NAMALWA (cell line): ENCODE results near the gene LYZL1.
"Not testable (repeated sequence)": the region's sequence is repeated elsewhere in the genome, so short reads cannot be mapped to it uniquely, and the experiment has no call there.

ENCODE experiments used
- DNase-seq: peaks from one replicate; pipeline ENCODE4 v3.0.0-alpha.2; 2015; ENCODE audit warnings: low spot score

Gene LYZL1

DNA sequence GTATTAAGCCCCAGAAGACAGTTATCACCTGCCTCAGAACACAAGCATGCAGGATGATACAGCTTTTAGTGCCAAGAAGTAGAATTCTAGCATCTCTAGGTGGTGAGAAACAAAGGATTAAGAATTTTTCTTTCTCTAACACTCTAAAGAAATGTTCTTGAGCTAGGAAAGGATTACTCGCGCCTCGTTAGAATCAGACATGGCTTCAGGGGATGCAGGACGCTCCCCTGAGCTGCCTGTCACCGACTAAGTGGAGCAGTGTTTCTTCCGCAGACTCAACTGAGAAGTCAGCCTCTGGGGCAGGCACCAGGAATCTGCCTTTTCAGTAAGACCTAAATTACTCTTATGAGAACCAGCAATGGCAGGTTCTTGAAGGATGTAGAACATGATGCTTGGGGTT is at the start of gene LYZL1:
Gene LYZL1, plus strand, starts transcription at position 165 of the 400 bp plus-strand sequence. CDS start 2,798 bp downstream, outside the sequence.
- DNase-seq, result not testable (repeated sequence)

DNA sequence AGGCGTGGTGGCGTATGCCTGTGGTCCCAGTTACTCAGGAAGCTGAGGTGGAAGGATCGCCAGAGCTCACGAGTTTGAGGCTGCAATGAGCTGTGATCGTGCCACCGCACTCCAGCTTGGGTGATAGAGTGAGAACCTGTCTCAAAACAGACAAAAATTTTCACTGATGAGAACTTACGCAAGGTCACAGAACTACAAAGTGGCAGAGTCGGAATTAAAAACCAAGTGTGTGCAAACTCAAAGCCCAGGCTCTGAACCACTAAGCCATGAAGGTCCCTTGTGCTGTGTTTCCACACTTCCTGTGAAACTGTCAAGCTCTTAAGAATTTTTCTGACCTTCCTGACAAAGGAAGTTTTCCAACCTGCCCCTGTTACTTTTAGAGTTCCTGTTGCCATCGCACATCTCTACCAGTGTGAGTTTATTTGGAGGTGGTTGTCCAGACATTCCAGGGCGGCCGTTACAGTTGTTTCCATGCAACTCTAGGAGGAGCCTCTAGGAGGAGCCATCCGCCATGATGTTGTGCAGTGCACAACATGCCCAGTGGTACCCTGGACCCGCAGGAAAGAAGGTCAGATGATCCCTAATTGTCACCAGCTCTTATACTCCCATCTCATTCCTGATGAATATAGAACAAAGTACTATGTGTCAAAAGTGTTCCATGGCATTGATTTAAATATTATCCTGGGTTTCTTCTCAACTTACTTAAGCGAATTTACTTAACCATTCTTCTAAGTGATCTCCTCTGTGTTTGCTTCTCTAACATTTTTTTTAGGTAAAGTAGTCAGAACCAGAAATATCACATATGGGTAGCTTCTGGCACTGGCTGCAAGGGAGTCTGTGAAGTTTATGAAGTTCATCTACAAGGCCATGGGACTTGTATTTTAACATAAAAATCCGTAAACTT is 49.0 kb upstream of the LYZL1 start:
- peak; percentile 17 for DNase-seq

DNA sequence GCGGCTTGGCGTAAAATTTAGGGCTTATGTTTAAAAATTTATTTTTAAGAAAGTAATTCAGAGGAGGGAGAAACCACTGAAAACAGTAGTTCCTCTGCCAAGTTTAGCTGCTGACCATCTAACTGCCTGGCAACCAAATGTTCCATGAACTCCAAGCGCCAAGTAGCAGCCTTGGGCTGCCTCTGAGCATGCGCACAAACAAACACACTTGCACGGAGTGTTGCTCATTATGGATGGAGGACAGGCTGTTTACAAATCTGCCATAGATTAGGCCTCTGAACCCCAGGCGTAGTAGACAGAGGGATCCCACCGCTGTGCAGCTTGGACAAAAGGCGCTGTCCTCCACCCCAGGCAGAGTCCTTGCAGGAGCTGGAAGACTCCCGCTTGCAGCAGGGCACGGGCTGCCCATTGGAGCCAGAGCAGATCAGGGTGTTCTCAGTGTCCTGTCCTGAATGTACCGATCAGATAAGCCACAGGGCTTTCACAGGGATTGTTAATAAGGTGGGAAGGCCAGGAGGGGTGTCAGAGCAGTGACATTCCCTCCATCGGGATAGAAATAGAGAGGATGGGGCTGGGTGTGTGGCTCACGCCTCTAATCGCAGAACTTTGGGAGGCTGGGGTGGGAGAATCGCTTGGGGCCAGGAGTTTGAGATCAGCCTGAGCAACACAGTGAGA is 47.7 kb upstream of the LYZL1 start:
- DNase-seq, result no peak

DNA sequence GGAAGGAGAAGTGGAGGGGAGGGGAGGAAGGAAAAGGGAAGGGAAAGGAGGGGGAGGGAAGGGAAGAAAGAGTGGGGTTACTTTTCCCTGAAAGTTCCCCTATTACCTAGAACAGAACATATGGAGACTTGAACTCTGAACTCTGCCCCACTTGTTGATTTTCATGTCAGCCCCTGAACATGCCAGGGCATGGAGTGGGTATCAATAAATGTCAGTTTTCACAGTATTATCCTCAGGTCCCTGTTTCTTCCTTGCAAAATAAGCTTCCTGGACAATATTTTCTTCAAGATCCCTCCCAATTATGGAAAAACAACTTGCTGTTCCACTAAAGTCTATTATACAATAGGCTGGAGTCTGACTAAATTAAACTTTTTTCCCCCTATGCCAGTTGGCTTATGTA is 46.9 kb upstream of the LYZL1 start:
- DNase-seq, result no peak

DNA sequence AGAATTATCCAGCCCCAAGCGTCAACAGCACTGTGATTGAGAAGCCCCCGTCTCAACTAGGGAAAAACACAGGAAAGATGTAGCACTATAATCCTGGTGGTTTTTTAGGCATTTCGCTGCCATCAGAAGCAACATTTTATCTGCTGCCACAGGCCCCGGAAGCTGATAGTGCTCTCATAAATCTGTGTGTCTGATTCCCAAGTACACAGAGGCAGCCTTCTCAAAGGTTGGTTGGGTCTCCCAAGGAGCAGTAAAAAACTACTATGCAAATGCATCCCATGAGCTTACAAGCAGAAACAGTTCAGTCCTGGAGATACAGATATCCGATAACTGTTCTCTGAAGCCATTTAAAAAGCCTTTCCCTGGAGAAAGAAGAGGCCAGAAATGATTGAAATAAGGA is 45.8 kb upstream of the LYZL1 start:
- no peak for DNase-seq

DNA sequence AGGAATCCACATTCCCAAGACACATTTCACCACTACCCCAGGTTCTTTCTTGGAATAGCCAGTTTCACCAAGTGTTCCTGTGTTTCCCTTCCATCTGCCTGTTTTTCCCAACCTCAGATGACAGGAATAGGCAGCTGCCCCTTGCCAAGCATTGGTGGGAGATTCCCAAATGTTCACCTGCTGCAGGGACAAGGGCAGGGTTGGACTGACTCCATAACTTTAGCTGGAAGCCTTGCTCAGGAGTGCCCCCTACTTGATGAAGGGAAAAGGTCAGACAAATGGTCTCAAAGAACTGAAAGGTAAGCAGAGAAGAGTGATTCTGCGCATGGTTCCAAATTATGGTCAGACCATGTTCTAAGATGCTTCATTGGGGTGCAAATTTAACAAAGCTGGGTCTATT is 45.1 kb upstream of the LYZL1 start:
- no peak for DNase-seq

DNA sequence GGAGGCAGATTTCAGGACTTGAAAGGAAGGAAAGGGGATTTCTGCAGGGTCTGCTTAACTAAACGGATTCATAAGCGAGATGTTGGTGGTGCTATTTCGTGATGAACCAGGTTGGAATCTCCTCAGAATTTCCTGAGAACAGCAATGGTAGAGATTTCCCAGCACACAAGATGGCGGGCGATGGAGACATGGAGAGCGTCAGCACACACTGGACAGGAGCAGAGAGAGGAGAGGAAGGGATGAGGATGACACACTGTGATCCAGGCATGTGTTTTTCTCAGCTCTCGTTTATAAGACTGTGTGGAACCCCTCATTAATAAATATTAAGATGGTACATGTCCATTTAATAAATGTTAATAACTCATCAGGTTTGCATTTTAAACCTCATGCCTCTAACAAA is 43.9 kb upstream of the LYZL1 start:
- no peak for DNase-seq

DNA sequence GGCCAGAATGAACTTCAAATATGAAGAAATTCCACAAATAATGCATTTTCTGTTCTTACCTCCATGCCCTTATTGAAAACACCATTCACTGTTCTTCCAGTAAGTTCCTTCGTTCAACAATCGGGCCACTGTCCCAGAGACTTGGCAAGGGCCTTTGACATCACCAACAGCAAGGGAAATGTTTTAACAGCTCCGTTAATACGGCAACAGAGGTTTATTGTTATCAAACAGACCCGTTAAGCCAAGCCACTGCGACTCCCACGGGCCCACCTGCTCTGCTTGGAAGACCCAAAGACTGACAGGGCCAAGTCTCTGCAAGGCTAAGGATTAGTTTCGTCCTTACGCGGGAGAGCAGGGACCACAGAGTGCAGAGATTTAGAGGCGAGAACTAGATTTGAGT is 43.4 kb upstream of the LYZL1 start:
- DNase-seq, result no peak

DNA sequence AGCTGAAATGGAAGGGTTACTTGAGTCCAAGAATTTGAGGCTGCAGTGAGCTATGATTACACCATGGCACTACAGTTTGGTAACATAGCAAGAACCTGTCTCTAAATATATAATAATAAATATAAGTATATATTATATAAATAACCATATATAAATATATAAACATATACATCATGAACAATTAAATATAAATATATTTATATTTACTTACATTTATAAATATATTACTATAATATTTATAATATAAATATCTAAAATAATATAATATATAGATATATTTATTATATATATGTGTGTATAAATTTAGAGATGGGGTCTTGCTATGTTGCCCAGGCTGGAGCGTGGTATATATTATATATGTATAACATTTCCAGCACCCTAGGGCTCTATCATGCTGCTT is 42.4 kb upstream of the LYZL1 start:
- DNase-seq, result no peak

DNA sequence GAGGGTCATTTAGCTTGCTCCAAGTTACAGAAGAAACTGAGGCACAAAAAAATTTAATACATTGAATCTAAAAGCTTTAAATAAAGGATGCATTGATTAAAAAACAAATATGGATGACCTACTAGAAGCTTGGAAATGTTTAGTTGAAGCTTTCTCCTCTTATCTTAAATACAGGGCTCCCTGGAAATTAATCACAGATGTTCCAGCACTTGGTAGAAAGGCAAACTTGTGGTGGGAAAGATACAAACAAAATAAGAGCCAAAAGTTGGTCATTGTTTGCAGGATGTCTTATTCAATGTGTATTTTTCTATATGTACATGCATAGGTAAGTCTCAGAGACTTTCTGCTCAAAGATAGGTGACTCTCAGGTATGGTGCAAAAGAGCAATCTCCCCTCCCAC is 40.7 kb upstream of the LYZL1 start:
- DNase-seq, result no peak

DNA sequence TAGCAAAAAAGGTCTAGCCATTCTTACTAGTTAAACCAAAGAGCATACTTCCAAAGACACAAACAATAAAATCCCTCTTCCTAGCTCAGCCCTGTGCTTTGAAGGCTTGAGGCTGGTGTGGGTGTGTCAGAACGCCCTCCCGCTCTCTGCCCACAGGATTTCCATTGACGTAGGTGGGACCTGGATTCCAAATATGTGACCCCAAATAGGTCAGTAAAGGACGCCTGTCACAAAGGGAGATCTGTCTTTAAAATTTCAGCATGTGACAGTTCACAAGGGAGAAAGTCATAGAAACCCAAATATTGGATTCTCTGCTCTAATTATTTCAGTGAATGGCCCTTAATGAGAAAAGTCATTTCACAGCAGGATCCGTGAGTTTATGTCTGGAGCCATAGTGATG is 39.9 kb upstream of the LYZL1 start:
- DNase-seq, result no peak

DNA sequence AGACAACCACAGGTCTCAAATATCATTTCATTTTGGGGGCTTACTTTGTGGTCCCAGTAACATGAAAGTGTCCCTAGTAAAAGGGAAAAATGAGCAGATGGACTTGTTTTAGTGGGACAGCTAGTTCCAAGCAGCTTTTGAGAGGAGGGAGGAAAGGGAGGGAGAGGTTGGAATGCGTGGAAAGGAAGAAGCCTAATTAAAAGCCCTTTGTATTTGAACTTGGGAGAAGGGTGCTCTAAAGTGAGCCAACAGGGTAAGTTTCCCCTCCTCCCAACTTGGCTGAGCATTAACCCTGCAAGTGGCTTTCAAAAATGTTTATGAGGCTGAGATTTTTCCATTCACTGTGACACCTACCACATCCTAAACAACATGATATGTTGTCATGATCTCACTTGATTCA is 38.8 kb upstream of the LYZL1 start:
- DNase-seq, result no peak

DNA sequence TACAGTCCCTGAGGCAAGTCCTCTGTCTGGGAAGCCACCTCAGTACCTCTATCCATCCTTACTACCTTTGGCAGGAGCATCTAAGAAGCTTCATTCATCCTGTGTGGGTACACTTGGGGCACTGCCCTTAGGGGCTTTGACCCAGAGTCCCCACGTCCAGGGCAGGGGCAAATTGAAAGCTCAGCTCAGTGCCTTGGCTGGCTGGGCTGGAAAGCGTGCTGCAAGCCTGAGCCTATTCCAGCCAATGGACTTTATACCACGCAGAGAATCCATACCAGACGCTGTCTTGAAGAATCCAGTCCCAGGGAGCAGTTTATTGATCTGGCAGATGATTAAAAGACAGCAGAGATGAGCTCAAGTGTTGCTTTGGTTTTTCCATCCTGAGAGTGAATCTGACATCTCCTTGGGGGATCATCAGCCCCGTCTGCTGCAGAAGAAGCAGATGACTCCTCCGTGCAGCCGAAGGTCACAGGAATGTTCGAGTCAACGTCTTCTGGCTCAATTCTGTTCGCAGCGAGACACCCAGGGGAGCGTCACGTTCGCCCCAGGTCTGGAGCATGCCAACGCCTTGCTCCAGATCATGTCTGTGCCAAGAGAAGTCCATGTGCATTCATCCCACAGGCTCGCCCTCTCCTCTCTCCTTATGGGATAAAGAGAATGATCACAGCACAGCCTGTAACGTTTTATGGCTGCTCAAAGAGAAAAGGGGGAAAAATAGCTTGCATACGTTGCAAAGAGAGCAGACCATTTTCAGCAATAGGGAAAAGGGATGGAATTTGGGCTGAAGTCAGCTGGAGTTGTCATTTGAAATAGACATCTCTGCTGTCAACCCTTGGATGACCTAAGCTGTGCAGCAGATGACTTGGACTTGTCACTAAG is 35.8 kb upstream of the LYZL1 start:
- no peak for DNase-seq

DNA sequence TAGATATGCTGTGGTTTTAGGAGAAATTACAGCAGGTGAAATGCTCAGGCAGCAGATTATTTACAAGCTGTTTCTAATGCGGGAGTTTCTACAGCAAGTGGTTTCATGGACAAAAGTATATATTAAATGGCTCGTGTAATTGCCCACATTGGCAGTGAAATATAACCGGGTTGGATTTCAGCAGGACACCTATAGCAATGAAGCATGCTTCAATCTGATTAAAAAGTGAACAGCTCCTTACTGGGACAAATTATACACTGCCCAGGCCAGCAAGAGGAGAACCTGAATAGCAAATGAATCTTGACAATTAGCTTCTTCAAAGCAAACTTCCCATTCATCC is 35.2 kb upstream of the LYZL1 start:
- no peak for DNase-seq

DNA sequence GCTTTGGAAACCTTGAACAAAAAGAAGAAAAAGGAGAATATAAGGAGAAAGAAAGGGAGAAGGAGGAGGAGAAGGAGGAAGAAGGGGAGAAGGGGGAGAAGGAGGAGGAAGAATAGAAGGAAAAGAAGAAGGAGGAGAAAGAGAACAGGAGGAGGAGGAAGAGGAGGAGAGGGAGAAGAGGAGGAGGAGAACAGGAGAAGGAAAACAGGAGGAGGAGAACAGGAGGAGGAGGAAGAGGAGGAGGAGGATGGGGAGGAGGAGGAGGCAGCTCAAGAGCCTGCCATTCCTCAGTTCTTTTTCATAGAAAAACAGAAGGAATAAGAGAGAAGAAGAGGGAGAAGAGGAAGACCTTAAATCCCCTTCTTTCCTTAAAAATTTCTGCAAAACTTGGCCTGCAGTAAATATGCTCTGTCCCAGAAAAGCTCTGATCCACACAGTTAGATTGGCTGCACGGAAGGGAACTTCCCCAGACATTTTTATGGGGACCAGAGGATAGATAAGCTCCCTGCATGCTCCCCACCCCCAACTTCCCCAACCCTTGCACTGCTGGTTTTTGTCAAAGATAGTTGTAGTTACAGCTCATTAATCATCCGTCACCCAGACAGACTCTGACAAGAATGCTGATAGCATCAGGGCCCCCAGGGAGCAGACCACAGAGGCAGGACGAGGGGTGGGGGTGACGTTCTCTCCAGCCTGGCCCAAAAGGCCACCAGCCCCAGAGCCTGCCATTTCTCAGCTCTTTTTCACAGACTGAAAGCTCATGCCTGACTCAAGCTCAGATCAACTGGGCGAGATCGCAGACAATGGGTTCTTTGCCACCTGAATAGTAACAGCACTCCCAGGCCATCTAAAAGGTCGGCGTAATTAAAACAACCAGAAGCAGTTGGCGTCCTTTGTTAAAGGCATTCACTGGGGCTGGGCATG is 34.5 kb upstream of the LYZL1 start:
- DNase-seq, result no peak

DNA sequence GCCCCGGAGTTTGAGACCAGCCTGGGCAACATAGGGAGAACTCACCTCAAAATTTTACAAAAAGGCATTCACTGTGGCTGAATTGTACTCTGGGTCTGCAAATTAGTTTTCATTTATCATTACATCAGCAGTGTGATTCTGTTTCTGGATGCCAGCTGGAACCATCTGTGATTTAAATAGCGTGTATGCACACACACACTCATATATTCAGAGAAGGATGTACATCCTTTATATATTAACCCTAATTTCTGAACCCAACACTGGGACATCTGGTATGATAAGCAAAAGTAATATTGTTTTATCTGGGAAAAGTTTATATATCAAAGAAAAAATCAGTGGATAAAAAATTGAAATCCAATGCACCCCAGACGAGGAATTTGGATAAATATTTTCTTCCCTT is 33.8 kb upstream of the LYZL1 start:
- no peak for DNase-seq

DNA sequence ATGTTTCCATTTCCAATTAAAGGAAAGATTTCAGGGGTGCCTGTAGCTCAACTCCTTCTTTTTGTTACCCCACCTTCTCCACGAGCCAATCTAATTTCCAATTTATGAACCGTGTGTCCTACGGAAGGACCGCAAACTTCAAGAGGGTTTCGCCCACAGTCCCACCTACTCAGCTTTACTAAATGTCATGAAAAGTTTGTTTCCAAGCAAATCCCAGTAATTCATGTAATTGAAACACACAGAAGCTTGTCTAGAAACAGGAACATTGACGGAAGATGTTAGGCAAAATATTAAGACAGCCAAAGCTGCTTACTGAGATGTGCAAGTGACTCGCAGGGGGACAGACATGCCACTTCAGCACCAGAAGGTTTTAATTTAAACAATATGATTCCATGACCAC is 32.9 kb upstream of the LYZL1 start:
- DNase-seq, result no peak

DNA sequence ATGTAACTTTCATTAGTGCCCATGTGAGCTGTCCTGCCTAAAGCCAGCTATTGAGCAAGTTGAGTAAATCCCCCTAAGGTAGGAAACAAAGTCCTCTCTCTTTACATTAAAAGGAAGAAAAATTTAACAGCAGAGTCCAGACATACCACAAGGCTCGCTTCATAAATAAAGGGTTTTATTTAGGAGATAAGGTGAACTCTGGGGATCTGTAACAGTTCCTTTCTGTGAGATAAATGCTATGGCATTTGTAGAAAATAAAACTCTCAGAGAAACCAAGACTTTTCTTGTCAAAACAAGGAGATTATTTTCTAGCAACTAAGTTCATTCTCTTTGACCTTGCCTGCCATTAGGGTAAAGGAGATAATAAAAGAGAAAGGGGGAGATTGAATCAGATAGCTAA is 32.3 kb upstream of the LYZL1 start:
- no peak for DNase-seq

DNA sequence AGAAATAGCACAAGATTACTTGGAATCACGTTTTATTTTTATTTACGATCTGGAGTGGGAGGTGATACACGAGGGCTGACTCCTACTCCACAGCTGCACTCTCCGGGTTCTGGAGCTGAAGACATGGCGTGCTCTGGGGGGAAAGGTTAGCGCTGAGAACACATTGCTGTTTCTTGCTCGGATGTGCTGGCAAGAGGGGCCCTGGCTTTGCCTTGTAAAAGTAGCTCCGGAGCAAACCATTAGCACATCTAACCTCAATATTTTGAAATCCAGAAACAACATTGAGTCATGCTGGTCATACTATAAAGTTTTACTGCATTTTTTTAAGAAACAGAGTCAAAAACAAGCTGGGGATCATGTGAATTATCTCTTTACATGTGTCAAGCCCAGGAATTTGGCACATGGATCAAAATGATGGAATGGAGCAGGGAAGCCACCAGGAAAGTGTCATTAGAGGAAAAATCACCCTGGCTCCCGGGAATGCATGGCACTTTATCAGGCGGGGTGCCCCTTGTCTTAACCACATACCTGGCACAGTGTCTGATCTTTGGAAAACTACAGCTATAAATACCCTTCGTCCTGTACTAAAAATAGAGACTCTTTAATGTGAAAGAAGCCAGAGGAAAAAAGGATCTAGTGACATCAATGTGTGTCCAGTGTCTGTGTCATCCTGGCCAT is 31.6 kb upstream of the LYZL1 start:
- no peak for DNase-seq

DNA sequence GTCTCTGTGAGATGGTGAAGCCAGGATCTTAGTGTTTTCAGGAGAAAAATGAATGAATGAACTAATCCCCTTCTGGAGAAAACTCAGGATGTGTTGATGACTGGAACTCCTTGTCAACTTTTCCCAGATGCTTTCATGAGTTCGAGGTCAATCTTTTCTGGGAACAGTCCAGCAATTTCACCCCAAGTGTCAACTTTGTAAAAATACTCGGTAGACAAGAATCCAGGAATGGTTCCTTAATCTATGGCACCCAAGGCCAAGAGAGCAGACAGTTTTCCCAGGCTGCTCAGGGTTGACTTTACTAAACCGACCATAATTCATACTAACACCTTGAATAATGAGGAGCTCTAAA is 31.1 kb upstream of the LYZL1 start:
- no peak for DNase-seq

DNA sequence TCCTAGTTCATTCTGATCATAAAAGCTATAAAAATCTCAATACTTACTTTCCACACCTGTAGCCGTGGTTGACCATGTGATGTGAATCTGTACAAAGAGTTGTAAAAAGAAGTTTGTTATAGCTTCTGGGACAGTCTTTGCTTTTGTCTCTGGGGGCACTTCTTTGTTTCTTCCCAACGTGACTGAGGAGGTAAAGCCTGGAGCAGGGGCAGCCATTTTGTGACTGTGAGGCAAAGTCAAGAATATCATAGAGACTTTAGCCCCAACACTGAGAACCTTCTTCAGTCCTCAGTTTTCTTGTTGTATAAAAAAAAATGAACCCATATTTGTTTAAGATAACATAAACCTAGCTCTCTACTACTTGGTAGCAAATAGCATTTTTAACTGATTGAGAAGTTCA is 29.4 kb upstream of the LYZL1 start:
- DNase-seq, result no peak
